ENCODE measurements around the gene S100B. TPM values are rescaled to one million over a fixed set of nuclear protein-coding genes. Genes with fewer than 3 reads are reported as not detected.

The S100B gene
- total RNA-seq, 1 donor from 2014 or later = 0.54 TPM

- no peaks in the 10 kb centered on the region for H3K9me3 Mint-ChIP-seq (ENCODE audit: unreplicated experiment)
Observed at GRCh38 chr21:46570119-46570518, 34.8 kb downstream of the S100B start.

GRCh38 chr21:46569081-46569480 lies 35.8 kb downstream of the S100B start:
- H3K36me3 Mint-ChIP-seq (ENCODE audit: low read depth, unreplicated experiment) = peaks cover 60% of the 10 kb centered on the region
- TF ChIP-seq, protein P1, sequence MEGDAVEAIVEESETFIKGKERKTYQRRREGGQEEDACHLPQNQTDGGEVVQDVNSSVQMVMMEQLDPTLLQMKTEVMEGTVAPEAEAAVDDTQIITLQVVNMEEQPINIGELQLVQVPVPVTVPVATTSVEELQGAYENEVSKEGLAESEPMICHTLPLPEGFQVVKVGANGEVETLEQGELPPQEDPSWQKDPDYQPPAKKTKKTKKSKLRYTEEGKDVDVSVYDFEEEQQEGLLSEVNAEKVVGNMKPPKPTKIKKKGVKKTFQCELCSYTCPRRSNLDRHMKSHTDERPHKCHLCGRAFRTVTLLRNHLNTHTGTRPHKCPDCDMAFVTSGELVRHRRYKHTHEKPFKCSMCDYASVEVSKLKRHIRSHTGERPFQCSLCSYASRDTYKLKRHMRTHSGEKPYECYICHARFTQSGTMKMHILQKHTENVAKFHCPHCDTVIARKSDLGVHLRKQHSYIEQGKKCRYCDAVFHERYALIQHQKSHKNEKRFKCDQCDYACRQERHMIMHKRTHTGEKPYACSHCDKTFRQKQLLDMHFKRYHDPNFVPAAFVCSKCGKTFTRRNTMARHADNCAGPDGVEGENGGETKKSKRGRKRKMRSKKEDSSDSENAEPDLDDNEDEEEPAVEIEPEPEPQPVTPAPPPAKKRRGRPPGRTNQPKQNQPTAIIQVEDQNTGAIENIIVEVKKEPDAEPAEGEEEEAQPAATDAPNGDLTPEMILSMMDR (IDR thresholded peaks at IDR 0.05; ENCODE audit: unreplicated experiment) = no peak
- peaks cover 5% of the 10 kb centered on the region for H3K27me3 Mint-ChIP-seq (ENCODE audit: unreplicated experiment)

More at GRCh38 chr21:46570119-46570518, 34.8 kb downstream of the S100B start:
- Mint-ChIP-seq H3K36me3 (ENCODE audit: low read depth, unreplicated experiment) (peaks cover 52% of the 10 kb centered on the region), H3K4me1 (ENCODE audit: unreplicated experiment) (no peaks in the 10 kb centered on the region), H3K4me3 (ENCODE audit: unreplicated experiment) (no peak overlapping the region), H3K27me3 (ENCODE audit: unreplicated experiment) (peaks cover 4% of the 10 kb centered on the region), H3K27ac (ENCODE audit: unreplicated experiment) (no peak overlapping the region)
- DNase-seq (ENCODE audit: low spot score) = no peak
- TF ChIP-seq, protein P1 (IDR thresholded peaks at IDR 0.05; ENCODE audit: unreplicated experiment) = no peak

GRCh38 chr21:46568562-46568961 lies 36.3 kb downstream of the S100B start:
- Mint-ChIP-seq H3K27ac (ENCODE audit: unreplicated experiment) (no peak overlapping the region), H3K9me3 (ENCODE audit: unreplicated experiment) (no peaks in the 10 kb centered on the region), H3K36me3 (ENCODE audit: low read depth, unreplicated experiment) (peaks cover 64% of the 10 kb centered on the region), H3K27me3 (ENCODE audit: unreplicated experiment) (peaks cover 6% of the 10 kb centered on the region), H3K4me3 (ENCODE audit: unreplicated experiment) (no peak overlapping the region), H3K4me1 (ENCODE audit: unreplicated experiment) (no peaks in the 10 kb centered on the region)
- no peak for DNase-seq (ENCODE audit: low spot score)
- TF ChIP-seq, protein P1 (IDR thresholded peaks at IDR 0.05; ENCODE audit: unreplicated experiment) = no peak

More at GRCh38 chr21:46569081-46569480, 35.8 kb downstream of the S100B start:
- Mint-ChIP-seq H3K27ac (ENCODE audit: unreplicated experiment) (no peak overlapping the region), H3K4me3 (ENCODE audit: unreplicated experiment) (no peak overlapping the region), H3K9me3 (ENCODE audit: unreplicated experiment) (no peaks in the 10 kb centered on the region), H3K4me1 (ENCODE audit: unreplicated experiment) (no peaks in the 10 kb centered on the region)
- DNase-seq (ENCODE audit: low spot score) = no peak

DNA sequence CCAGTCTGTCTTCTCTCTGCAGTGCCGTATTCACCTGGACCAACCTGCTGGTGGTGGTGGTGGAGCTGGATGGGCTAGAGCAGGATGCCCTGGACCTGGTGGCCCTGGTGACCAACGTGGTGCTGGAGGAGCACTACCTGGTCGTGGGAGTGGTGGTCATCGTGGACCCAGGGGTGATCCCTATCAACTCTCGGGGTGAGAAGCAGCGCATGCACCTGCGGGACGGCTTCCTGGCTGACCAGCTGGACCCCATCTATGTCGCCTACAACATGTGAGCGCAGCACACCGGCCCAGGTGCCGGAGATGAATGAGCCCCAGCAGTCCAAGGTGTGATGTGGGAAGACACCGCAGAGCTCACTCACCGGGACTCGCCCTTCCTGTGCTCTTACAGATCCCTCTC lies 37.5 kb downstream of the S100B start:
- DNase-seq (ENCODE audit: low spot score) = no peak
- Mint-ChIP-seq H3K4me1 (ENCODE audit: unreplicated experiment) (no peaks in the 10 kb centered on the region), H3K9me3 (ENCODE audit: unreplicated experiment) (no peaks in the 10 kb centered on the region), H3K27me3 (ENCODE audit: unreplicated experiment) (peaks cover 6% of the 10 kb centered on the region), H3K4me3 (ENCODE audit: unreplicated experiment) (no peak overlapping the region), H3K27ac (ENCODE audit: unreplicated experiment) (peak overlapping the region; percentile 45), H3K36me3 (ENCODE audit: low read depth, unreplicated experiment) (peaks cover 71% of the 10 kb centered on the region)
- TF ChIP-seq, protein P1 (IDR thresholded peaks at IDR 0.05; ENCODE audit: unreplicated experiment) = no peak

DNA sequence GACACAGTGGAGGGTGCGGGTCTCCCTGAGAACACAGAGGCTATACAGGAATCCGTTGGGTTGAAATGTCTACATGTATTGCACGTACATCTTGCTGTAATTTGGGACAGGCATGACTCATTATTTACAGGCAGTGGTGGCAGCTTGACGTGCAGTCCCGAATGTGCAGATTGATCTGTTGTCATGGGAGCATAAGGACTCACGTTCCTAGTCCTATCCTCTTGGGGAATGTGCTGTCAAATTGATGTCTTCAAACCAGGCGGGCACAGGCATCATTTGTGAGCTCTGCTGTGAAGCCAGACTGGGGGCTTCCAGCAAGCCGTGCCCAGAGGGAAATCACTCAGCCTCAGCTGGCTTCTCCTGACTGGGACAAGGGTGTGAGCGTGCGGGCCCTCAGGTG lies 40.5 kb downstream of the S100B start:
- TF ChIP-seq, protein P1 (IDR thresholded peaks at IDR 0.05; ENCODE audit: unreplicated experiment) = no peak
- peaks cover 81% of the 10 kb centered on the region for H3K36me3 Mint-ChIP-seq (ENCODE audit: low read depth, unreplicated experiment)
- DNase-seq (ENCODE audit: low spot score) = no peak
- peaks cover 5% of the 10 kb centered on the region for H3K4me1 Mint-ChIP-seq (ENCODE audit: unreplicated experiment)
- H3K27me3 Mint-ChIP-seq (ENCODE audit: unreplicated experiment) = peaks cover 8% of the 10 kb centered on the region
- H3K27ac Mint-ChIP-seq (ENCODE audit: unreplicated experiment) = no peak overlapping the region
- H3K4me3 Mint-ChIP-seq (ENCODE audit: unreplicated experiment) = no peak overlapping the region
- no peaks in the 10 kb centered on the region for H3K9me3 Mint-ChIP-seq (ENCODE audit: unreplicated experiment)

Measured in endothelial cell (in vitro differentiated cells).